GM18526 (cell line): Measurements from ENCODE around the gene ZNF292.

Experiments used
- POLR2A ChIP-seq: IDR thresholded peaks from 3 replicates; pipeline ENCODE4 v1.6.1; 2011; ENCODE audit not compliant: insufficient read length; ENCODE audit errors: extremely low read depth

ZNF292 gene

DNA sequence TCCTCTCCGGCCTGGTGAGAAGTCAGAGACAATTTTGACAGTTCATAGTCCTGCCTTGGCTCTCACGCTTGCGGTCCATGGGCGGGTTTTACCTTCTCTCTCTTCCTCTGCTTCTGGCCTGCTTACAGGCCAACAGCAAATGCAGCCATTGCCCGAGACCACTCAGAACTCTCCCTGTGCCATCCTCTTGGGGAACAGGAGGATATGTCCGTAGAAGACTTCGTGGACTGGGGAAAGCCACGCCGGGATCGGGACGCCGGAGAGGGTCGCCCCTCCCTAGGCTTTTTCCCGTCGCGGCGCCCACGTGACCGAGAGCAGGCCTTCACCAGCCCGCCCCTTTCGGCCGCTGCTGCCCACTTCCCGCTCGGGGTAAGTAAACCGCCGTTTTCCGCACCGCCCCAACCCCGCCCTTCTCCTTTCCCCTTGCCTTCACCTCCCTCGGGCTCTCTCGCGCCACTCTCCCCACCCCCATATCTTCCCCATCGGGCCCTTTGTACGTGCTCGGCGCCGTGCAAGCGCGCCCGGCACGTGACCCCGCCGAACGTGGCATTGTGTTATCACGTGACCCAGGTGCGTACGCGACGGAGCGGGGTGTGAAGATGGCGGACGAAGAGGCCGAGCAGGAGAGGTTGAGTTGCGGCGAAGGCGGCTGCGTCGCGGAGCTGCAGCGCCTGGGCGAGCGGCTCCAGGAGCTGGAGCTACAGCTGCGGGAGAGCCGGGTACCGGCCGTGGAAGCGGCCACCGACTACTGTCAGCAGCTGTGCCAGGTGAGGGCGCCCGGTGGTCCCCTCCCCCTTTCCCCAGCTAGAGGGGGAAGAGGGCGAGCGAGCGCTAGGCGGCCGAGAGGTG, at the start of gene ZNF292:
Gene ZNF292 (plus strand): TSS at position 573 of the 849 bp plus-strand sequence. CDS start 27 bp downstream, at position 600.
- TF ChIP-seq POLR2A: peak; percentile 80

GRCh38 chr6:87105823-87106222, 49.5 kb upstream of the ZNF292 start:
- no peak for TF ChIP-seq POLR2A

GRCh38 chr6:87110636-87111035, 44.7 kb upstream of the ZNF292 start:
- no peak for TF ChIP-seq POLR2A

- TF ChIP-seq POLR2A: no peak
These were observed 39.8 kb upstream of the ZNF292 start for GRCh38 chr6:87115402-87116135.

- TF ChIP-seq POLR2A: no peak
These were observed 38.4 kb upstream of the ZNF292 start for GRCh38 chr6:87116922-87117321.

GRCh38 chr6:87118054-87118453, 37.3 kb upstream of the ZNF292 start:
- TF ChIP-seq POLR2A: no peak

- no peak for TF ChIP-seq POLR2A
These were observed 32.9 kb upstream of the ZNF292 start for GRCh38 chr6:87122477-87122876.

- TF ChIP-seq POLR2A: no peak
These were observed 31.3 kb upstream of the ZNF292 start for GRCh38 chr6:87124074-87124473.

DNA sequence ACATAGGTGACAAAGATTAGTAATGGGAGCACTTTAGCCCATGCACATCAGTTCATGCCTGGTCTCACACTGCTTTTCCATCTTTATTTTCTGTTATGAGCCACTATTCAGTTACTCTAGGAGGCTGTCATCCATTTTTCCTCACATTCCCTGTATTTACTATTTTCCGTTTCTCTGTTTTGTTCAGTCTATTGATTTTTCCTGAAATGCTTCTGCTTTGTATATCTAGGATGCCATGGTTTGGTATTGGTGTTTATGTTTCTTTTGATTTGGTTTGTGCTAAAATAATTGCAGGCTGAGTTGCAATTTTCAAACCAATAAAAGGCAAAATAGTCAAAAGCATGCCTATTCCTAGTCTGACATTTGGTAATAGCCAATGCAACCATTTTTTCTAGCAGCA, 28.9 kb upstream of the ZNF292 start:
- no peak for TF ChIP-seq POLR2A

- TF ChIP-seq POLR2A: no peak
These were observed 27.6 kb upstream of the ZNF292 start for GRCh38 chr6:87127737-87128136.

GRCh38 chr6:87136963-87137362, 18.4 kb upstream of the ZNF292 start:
- no peak for TF ChIP-seq POLR2A

GRCh38 chr6:87139236-87139635, 16.1 kb upstream of the ZNF292 start:
- no peak for TF ChIP-seq POLR2A

DNA sequence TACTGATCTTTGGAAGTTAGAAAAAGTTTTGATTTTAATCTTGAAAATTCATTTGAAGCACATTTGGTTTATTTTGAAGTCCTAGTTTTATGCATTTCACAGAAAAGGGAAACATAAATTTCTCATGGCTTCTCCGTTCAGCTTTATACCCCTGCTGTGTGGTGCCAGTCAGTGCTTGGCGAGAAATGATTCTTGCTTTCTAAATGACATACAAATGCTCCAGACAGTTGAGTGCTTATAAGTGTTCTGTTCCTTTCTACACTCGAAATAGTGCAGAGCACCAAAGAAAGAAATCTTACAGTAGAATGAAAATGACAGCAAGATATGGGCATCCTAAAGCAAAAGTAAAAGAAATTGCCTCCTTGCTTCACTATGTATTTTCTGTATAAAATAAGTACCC, 9.0 kb upstream of the ZNF292 start:
- TF ChIP-seq POLR2A: no peak

DNA sequence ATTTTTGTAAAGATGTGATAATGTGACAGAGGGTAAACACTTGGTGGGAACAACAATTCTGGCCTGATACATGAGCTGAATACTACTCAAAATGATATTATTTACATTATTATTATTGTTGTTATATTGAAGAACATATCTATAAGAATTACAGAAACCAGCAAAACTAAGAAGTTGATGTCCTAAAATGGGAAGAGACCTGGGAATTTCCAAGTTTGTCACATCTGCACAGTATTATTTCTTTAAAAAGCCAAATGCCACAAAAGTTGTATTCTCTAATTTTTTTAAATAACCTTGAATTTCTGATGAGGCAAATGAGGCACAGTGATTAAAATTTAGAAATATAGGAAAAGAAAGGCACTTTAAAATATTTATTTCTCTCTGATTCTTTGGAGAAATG, 5.0 kb upstream of the ZNF292 start:
- TF ChIP-seq POLR2A: no peak

GRCh38 chr6:87151471-87151780, 3.9 kb upstream of the ZNF292 start:
- no peak for TF ChIP-seq POLR2A

- TF ChIP-seq POLR2A: peak; percentile 71
These were observed 3.4 kb upstream of the ZNF292 start for GRCh38 chr6:87151781-87152525.
